Skeletal muscle satellite cell (primary cell): ENCODE data around the gene ATP8B2.
"Not testable (repeated sequence)": the region's sequence is repeated elsewhere in the genome, so short reads cannot be mapped to it uniquely, and the experiment has no call there.

ENCODE experiments used
- H3K27me3 ChIP-seq: 2 replicates; pipeline ENCODE4 v1.7.0; 2013; ENCODE audit warnings: low read length; ENCODE audit not compliant: control insufficient read depth, insufficient read depth
- H3K36me3 ChIP-seq: 2 replicates; pipeline ENCODE4 v1.7.0; 2013; ENCODE audit warnings: mild to moderate bottlenecking, control low read depth, low read length; ENCODE audit not compliant: insufficient read depth
- H3K4me1 ChIP-seq: 2 replicates; pipeline ENCODE4 v1.7.0; 2013; ENCODE audit warnings: low read length; ENCODE audit not compliant: control insufficient read depth, insufficient read depth
- H3K4me2 ChIP-seq: 2 replicates; pipeline ENCODE4 v1.7.0; 2013; ENCODE audit warnings: mild to moderate bottlenecking, low read length
- H3K4me3 ChIP-seq: 2 replicates; pipeline ENCODE4 v1.7.0; 2013; ENCODE audit warnings: low read length
- H3K9ac ChIP-seq: 2 replicates; pipeline ENCODE4 v1.7.0; 2013; ENCODE audit warnings: mild to moderate bottlenecking, low read depth, low read length, moderate library complexity
- H3K9me3 ChIP-seq: replicated peaks from 2 replicates; pipeline ENCODE4 v1.7.0; 2013; ENCODE audit warnings: mild to moderate bottlenecking, control low read depth, low read length

ATP8B2 gene

DNA sequence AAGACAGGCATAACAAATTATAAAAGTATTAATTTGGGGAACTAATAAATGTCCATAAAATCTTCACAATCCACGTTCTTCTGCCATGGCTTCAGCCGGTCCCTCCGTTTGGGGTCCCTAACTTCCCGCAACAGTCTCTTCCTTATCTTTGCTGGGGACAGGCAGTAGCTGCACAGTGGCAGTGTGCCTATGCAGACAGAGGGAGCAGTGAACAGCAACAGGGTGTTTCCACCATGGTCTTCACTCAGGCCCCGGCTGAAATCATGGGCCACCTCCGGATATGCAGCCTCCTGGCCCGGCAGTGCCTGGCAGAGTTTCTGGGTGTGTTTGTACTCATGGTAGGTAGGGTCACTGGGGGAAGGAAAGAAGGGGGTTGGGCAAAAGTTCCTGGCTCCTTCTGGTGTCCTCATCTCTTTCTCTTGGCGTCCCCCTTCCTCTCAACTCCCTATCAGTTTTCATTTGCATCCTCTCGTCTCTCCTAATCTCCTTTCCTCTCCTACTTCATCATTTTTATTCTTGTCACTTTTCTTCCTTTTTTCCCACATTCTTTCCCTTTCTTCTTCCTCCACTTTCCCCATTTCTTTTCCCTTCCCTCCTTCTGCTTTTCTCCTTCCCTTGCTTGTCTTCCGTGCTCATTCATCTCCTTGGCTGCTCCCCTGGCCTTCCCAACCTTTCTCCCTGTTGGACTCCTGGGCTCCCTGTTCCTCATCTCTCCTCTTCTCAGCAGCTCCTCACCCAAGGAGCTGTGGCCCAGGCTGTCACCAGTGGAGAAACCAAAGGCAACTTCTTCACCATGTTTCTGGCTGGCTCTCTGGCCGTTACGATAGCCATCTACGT, 12.9 kb upstream of the ATP8B2 start:
- not testable (repeated sequence) for H3K4me2 ChIP-seq, H3K36me3 ChIP-seq, H3K9ac ChIP-seq, H3K4me3 ChIP-seq, H3K4me1 ChIP-seq, H3K9me3 ChIP-seq
- H3K27me3 ChIP-seq, result peaks cover 12% of the 10 kb centered on the region

DNA sequence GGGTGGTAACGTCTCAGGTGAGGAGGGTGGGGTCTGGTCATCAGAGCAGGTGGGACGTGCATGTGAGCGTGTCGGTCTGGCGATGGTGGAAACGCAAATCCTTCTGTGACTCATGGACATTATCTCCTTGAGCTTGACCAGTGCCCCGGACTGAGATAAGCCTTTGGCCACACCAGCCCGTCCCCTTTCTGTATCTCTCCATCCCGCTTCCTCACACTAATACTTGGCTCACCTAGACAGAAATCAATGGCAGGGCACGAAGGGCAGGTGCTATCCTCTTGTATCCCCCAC, 12.3 kb upstream of the ATP8B2 start:
- H3K4me2 ChIP-seq, result no peak overlapping the region
- peaks cover 15% of the 10 kb centered on the region for H3K27me3 ChIP-seq

DNA sequence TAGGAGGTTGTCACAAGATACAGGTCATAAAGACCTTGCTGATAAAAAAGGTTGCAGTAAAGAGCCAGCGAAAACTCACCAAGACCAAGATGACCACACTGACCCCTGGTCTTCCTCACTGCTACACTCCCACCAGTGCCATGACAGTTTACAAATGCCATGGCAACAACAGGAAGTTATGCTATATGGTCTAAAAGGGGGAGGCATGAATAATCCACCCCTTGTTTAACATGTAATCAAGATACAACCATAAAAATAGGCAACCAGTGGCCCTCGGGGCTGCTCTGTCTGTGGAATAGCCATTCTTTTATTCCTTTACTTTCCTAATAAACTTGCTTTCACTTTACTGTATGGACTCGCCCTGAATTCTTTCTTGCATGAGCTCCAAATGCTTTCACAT, 11.1 kb upstream of the ATP8B2 start:
- H3K9me3 ChIP-seq, H3K4me1 ChIP-seq, H3K9ac ChIP-seq, H3K36me3 ChIP-seq, H3K4me3 ChIP-seq, H3K4me2 ChIP-seq: not testable (repeated sequence)
- H3K27me3 ChIP-seq, result peaks cover 18% of the 10 kb centered on the region

More for the DNA sequence above, 12.3 kb upstream of the ATP8B2 start:
- no peaks in the 10 kb centered on the region for H3K36me3 ChIP-seq
- no peak overlapping the region for H3K4me3 ChIP-seq
- H3K9me3 ChIP-seq, result no peaks in the 10 kb centered on the region
- no peak overlapping the region for H3K9ac ChIP-seq
- H3K4me1 ChIP-seq, result no peaks in the 10 kb centered on the region

DNA sequence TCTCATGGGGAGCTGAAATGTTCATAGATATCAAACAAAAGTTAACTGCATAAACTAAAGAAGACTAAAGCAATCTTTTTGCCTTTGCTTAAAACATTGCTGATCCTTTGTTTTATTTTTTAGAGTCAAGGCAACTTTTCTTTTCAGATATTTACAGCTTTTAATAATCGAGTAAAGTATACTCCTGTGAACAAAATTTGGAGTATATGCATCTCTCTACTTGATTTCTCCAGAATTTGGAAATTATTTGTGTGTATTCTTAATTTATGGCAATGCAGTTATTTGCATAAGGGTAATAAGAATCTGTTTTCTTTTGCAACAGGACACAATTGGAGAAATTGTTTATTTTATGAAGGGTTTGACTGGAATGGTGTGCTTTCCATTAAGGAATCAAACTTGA, 8.6 kb upstream of the ATP8B2 start:
- Histone ChIP-seq H3K9me3 (no peaks in the 10 kb centered on the region), H3K27me3 (peaks cover 30% of the 10 kb centered on the region), H3K36me3 (no peaks in the 10 kb centered on the region), H3K9ac (no peak overlapping the region), H3K4me3 (no peak overlapping the region), H3K4me1 (no peaks in the 10 kb centered on the region), H3K4me2 (no peak overlapping the region)

DNA sequence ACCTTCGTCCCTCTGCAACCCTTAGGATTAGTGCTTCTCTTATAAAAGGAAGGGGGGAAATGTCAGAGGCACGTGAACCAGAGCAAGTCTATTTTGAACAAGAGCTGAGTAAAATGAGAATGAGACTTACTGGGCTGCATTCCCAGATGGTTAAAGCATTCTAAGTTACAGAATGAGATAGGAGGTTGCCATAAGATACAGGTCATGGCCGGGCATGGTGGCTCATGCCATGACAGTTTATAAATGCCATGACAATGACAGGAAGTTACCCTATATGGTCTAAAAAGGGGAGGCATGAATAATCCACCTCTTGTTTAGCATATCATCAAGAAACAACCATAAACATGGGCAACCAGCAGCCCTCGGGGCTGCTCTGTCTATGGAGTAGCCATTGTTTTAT, 6.9 kb upstream of the ATP8B2 start:
- Histone ChIP-seq H3K4me1 (no peaks in the 10 kb centered on the region), H3K4me2 (no peak overlapping the region), H3K36me3 (no peaks in the 10 kb centered on the region), H3K9me3 (no peaks in the 10 kb centered on the region), H3K27me3 (peaks cover 41% of the 10 kb centered on the region), H3K9ac (no peak overlapping the region), H3K4me3 (no peak overlapping the region)

DNA sequence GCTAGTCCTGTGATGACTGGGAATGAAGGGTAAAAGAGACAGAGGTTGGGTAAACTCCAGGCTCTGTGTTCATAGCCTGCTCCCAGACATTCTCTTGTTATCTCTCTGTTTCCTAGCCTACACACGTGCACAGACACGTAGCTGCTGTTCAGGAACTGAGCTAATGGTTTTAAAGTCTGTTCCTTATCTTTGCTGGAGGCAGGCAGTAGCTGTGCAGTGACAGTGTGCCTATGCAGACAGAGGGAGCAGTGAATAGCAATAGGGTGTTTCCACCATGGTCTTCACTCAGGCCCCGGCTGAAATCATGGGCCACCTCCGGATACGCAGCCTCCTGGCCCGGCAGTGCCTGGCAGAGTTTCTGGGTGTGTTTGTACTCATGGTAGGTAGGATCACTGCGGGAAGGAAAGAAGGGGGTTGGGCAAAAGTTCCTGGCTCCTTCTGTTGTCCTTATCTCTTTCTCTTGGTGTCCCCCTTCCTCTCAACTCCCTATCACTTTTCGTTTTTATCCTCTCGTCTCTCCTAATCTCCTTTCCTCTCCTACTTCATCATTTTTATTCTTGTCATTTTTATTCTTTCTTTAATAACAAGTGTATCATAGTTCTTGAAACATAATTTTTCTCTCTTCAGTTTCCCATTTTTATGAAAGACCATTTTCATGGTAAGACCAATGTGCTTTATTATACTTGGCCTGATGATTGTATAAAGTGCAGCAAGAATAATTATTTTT, 4.3 kb upstream of the ATP8B2 start, which contains the start of gene AQP10:
Gene AQP10, plus strand, starts transcription at position 212 of the 727 bp plus-strand sequence. Its CDS starts 63 bp downstream, at position 275.
- no peak within 1 kb of the TSS for H3K4me2 ChIP-seq
- H3K9me3 ChIP-seq, result no peaks in the 10 kb centered on the region

DNA sequence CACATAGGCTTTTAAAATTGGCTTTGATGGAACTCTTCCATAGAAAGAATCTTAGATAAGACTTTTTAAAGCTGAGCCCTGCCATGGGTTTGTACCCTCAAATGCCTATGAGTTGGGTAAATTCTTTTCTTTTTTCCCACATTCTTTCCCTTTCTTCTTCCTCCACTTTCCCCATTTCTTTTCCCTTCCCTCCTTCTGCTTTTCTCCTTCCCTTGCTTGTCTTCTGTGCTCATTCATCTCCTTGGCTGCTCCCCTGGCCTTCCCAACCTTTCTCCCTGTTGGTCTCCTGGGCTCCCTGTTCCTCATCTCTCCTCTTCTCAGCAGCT, 3.8 kb upstream of the ATP8B2 start:
- H3K4me2 ChIP-seq, H3K4me1 ChIP-seq, H3K4me3 ChIP-seq, H3K36me3 ChIP-seq, H3K9ac ChIP-seq, H3K9me3 ChIP-seq: not testable (repeated sequence)
- H3K27me3 ChIP-seq, result peaks cover 42% of the 10 kb centered on the region

More for the DNA sequence above, 4.3 kb upstream of the ATP8B2 start, which contains the start of gene AQP10:
- Histone ChIP-seq H3K4me1 (peaks cover 2% of the 10 kb centered on the region), H3K9ac (no peak within 1 kb of the TSS), H3K27me3 (peaks cover 42% of the 10 kb centered on the region), H3K4me3 (no peak within 1 kb of the TSS), H3K36me3 (no peaks in the 10 kb centered on the region)

DNA sequence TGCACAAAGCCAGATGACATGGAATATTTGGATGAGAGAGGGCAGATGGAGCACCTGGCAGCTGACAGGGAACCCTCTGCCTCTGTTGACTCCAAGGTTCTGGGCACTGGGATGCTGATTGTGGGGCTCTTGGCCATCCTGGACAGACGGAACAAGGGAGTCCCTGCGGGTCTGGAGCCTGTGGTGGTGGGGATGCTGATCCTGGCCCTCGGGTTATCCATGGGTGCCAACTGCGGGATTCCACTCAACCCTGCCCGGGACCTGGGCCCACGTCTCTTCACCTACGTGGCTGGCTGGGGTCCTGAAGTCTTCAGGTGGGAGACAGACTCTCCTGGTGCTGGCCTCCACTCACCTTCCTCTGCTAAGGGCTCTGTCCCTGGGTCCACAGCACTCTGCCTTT, 1.8 kb upstream of the ATP8B2 start:
- H3K36me3 ChIP-seq, result no peaks in the 10 kb centered on the region

DNA sequence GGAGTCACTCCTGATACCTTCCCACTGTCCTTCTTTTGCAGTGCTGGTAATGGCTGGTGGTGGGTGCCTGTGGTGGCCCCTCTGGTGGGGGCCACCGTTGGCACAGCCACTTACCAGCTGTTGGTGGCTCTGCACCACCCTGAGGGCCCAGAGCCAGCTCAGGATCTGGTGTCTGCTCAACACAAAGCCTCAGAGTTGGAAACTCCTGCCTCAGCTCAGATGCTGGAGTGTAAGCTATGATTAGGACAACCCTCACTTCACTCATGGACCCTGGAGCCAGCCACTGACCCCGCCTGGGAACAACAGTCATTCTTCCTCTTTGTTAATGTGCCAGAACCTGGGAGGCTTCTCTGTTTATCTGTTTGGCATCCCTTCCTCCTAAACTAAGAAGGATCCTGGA, 1.1 kb upstream of the ATP8B2 start:
- H3K36me3 ChIP-seq, result no peaks in the 10 kb centered on the region
- H3K4me1 ChIP-seq, result peaks cover 28% of the 10 kb centered on the region
- H3K9me3 ChIP-seq, result no peaks in the 10 kb centered on the region
- H3K27me3 ChIP-seq, result peaks cover 34% of the 10 kb centered on the region
- H3K4me2 ChIP-seq, result peak overlapping the region; percentile 99
- H3K9ac ChIP-seq, result no peak overlapping the region
- peak overlapping the region; percentile 78 for H3K4me3 ChIP-seq

More for the DNA sequence above, 1.8 kb upstream of the ATP8B2 start:
- Histone ChIP-seq H3K4me2 (no peak overlapping the region), H3K9me3 (no peaks in the 10 kb centered on the region), H3K4me1 (peaks cover 23% of the 10 kb centered on the region), H3K9ac (no peak overlapping the region), H3K27me3 (peaks cover 37% of the 10 kb centered on the region), H3K4me3 (no peak overlapping the region)

DNA sequence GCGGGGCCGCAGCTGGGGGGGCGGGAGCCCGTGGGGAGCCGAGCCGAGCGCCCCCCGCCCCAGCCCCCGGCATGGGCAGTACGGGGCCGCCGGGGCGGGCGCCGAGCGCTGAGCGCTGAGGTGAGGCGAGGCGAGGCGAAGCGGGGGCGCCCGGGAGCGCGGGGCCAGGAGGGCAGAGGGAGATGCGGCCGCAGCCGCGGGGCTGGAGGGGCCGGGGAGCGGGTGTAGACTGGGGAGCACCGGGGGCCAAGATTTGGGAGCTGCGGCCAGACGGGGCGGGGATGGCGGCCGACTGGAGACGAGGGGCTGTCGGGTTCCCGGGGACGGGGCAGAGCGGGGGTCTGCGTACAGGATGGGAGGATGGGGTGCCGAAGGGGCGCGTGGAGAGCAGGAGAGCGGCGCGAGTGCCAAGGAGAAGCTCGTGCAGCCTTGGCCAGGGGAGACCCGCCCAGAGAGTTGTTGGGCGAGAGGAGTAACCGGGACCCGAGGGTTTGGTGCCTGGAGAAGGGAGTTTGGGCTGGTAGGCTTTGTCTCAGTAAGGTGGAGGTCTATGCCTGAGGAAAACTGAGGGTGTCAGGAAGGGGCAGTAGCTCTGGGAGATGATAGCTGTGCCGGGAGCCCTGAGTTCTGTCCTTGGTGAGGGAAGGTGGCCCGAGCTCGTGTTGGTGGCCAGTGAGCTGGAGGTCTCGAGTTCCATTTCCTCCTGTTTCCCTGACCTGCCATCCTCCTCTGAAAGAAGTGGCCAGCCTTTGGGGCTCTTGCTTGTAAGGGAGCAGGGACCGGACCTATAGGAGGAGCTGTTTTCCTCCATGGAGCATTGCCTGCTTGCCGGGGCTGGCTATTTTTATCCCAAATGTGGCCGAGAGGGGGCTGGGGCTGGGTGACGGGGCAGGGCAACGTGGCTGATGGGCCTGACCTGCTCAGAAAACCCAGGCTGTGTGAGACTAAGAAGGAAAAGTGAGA, 539 bp downstream of the ATP8B2 start:
- Histone ChIP-seq H3K4me2 (peak overlapping the region; percentile 88), H3K4me3 (peak overlapping the region; percentile 78), H3K4me1 (peaks cover 33% of the 10 kb centered on the region), H3K9ac (peak overlapping the region; percentile 87), H3K9me3 (no peaks in the 10 kb centered on the region), H3K36me3 (peaks cover 6% of the 10 kb centered on the region), H3K27me3 (peaks cover 25% of the 10 kb centered on the region)
